Upper lobe of left lung (tissue), 4 donors: Measurements from ENCODE around the gene CNTNAP2.

Experiments
- POLR2AphosphoS5 ChIP-seq, 2 donors: sonication (generic); formaldehyde crosslinking; IDR thresholded peaks; one replicate each; pipeline ENCODE4 v1.5.1; 2017; ENCODE audit warnings: antibody characterized with exemption in 2 of 2
- TF ChIP-seq, protein P1 (sequence below), 6 experiments: fragments of 450-650 bp in 4 of 6; fragments of 200-600 bp in 2 of 6; sonication (generic) in 2 of 6; IDR thresholded peaks; one replicate each; pipeline ENCODE4 v1.5.1; 2016 to 2019; ENCODE audit warnings: antibody characterized with exemption in 6 of 6

DNA sequence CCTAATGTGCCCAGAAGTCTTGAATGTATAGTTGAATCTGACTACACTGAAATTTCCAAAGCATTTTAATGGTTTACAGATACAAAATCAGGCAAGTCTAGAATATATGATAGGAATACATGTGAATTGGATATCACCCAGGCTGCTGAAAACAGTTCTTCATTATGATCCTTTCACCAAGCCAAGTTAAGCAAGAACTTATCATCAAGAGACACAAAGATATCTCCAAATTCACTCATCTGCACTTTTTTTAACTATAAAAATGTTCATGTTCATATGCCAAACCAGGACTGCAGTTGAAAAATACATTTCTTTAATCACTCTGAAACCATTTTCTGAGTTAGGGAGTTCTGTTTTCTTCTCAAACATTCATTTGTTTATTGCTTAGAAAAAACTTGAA is 2061.4 kb downstream of the CNTNAP2 start:
- TF ChIP-seq, protein P1, sequence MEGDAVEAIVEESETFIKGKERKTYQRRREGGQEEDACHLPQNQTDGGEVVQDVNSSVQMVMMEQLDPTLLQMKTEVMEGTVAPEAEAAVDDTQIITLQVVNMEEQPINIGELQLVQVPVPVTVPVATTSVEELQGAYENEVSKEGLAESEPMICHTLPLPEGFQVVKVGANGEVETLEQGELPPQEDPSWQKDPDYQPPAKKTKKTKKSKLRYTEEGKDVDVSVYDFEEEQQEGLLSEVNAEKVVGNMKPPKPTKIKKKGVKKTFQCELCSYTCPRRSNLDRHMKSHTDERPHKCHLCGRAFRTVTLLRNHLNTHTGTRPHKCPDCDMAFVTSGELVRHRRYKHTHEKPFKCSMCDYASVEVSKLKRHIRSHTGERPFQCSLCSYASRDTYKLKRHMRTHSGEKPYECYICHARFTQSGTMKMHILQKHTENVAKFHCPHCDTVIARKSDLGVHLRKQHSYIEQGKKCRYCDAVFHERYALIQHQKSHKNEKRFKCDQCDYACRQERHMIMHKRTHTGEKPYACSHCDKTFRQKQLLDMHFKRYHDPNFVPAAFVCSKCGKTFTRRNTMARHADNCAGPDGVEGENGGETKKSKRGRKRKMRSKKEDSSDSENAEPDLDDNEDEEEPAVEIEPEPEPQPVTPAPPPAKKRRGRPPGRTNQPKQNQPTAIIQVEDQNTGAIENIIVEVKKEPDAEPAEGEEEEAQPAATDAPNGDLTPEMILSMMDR (IDR thresholded peaks at IDR 0.05): no peak
- no peak for TF ChIP-seq POLR2AphosphoS5 (IDR thresholded peaks at IDR 0.05)
